DND-41 (cell line): Measurements from ENCODE around the gene ZBTB7B.

ENCODE experiments used
- ATAC-seq: fragments of 200-7000 bp; cut with Tn5 transposase; 3 replicates; pipeline ENCODE4 v1.9.1; 2021; ENCODE audit warnings: low read depth; ENCODE audit not compliant: insufficient read depth
- DNase-seq: peaks from one replicate; pipeline ENCODE4 v3.0.0-alpha.2; 2020
- H2AFZ ChIP-seq: 2 replicates; pipeline ENCODE4 v1.6.0; 2012; ENCODE audit warnings: low read depth, low read length
- H3K27ac ChIP-seq: 2 replicates; pipeline ENCODE4 v1.5.1; 2012; ENCODE audit warnings: low read length, inconsistent platforms
- H3K27me3 ChIP-seq: fragments of 200-600 bp; sonication (generic); 2 replicates; pipeline ENCODE4 v1.6.0; 2012; ENCODE audit warnings: low read length, mild to moderate bottlenecking, inconsistent platforms; ENCODE audit not compliant: insufficient read depth, poor library complexity
- H3K36me3 ChIP-seq: 2 replicates; pipeline ENCODE4 v1.5.1; 2012; ENCODE audit warnings: low read length, inconsistent platforms; ENCODE audit not compliant: insufficient read depth
- H3K4me1 ChIP-seq: 2 replicates; pipeline ENCODE4 v1.5.1; 2012; ENCODE audit warnings: mild to moderate bottlenecking, low read length; ENCODE audit not compliant: insufficient read depth
- H3K4me2 ChIP-seq: 2 replicates; pipeline ENCODE4 v1.6.0; 2012; ENCODE audit warnings: mild to moderate bottlenecking, moderate library complexity, low read length, inconsistent platforms; ENCODE audit not compliant: insufficient read depth
- H3K4me3 ChIP-seq, 2 experiments: fragments of 200-600 bp in 1 of 2; shearing (Covaris generic) in 1 of 2; 2 replicates each; pipeline ENCODE4 v1.5.1; 2012 to 2016; ENCODE audit warnings: inconsistent platforms in 2 of 2, low read length in 2 of 2, mild to moderate bottlenecking in 2 of 2, low read depth in 1 of 2, moderate library complexity in 1 of 2
- H3K79me2 ChIP-seq: 2 replicates; pipeline ENCODE4 v1.6.0; 2012; ENCODE audit warnings: low read length, inconsistent platforms; ENCODE audit not compliant: insufficient read depth
- H3K9ac ChIP-seq: 2 replicates; pipeline ENCODE4 v1.6.0; 2012; ENCODE audit warnings: low read depth, mild to moderate bottlenecking, inconsistent platforms, low read length, moderate library complexity
- H3K9me3 ChIP-seq: 2 replicates; pipeline ENCODE4 v1.5.1; 2012; ENCODE audit warnings: low read length, moderate library complexity, mild to moderate bottlenecking, inconsistent platforms; ENCODE audit not compliant: insufficient read depth, severe bottlenecking
- H4K20me1 ChIP-seq: 2 replicates; pipeline ENCODE4 v1.6.0; 2012; ENCODE audit warnings: low read length; ENCODE audit not compliant: insufficient read depth
- EZH2 ChIP-seq: IDR thresholded peaks from 3 replicates; pipeline ENCODE4 v1.6.1; 2012; ENCODE audit warnings: borderline replicate concordance, low read depth, mild to moderate bottlenecking, moderate library complexity, low read length, inconsistent platforms; ENCODE audit not compliant: severe bottlenecking
- TF ChIP-seq, protein P1 (sequence below): IDR thresholded peaks from 2 replicates; pipeline ENCODE4 v1.5.1; 2012; ENCODE audit warnings: borderline replicate concordance, low read length, moderate library complexity, mild to moderate bottlenecking; ENCODE audit not compliant: poor library complexity, severe bottlenecking; ENCODE audit errors: extremely low read depth

ZBTB7B gene

DNA sequence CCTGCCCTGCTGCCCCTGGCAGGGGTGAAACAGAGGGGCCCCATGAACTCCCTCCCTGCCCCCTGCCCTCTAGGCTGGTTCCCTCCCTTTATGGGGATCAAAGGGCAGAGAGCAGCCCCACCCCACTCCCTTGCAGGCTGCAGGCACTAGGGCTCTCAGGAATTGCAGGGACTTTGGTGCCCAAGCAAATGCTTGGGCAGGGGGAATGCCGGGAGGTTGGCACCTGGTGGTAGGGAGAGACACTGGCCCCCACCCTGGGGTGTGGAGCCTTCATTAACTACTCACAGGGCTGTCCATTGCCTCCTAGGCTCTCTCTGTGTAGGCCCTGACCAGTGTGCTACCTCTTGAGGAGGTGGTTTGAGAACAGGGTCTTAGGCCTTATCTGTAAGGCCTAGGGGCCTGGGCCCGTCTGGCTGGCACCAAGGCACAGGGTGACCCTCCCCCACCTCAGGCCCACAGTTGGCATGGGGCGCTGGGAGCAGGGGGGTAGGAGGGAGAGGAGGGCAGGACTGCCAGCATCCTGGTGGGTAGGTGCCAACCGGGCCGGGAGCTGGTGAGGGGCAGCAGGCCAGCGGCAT lies 4.7 kb downstream of the ZBTB7B start:
- peaks cover 7% of the 10 kb centered on the region; the same call in 1 of the 2 replicates for H3K4me1 ChIP-seq

DNA sequence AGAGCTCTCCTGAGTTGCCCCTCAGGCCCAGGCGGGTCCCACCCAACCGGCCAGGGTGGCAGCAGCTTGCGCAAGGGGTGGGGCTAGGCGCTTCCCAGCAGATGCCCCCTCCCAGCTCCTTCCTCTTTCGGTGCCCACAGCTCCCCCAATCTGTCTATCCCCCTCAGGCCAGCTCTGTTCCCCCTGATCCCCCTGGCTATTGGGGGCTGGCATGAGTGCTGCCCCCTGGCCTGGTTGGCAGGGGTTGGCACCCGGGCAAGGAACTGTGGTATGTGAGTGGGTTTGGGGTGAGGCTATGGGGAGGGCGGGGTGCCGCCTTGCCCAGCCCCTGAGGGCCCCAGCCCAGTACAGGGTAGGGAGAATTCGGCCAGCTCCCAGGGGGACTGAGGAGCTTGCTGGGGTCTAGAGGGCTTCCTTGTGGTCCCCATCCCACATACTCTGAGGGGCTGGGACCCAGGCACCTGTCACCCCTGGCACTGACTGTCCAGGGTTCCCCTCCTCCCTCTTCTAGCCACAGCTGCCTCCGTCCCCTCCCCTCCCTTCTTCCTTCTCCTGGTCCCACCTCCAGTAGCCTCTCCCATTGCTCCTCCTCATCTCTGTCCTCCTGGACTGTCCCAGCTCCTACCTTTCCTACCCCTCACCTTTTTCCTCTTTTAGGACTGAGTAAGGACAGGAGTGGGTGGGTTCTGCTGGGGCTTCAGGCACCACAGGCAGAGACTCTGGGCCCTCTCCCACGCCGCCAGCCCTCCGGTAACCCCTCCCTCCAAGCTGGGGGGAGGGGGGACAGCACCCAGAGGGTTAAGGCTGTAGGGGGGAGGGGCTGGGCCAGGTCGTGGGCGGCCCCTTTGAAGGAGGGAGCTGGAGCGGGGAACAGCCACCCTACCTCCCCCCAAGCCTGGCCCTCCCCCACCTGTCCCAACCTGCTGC lies 5.7 kb downstream of the ZBTB7B start:
- TF ChIP-seq EZH2 = no peak
- TF ChIP-seq, protein P1, sequence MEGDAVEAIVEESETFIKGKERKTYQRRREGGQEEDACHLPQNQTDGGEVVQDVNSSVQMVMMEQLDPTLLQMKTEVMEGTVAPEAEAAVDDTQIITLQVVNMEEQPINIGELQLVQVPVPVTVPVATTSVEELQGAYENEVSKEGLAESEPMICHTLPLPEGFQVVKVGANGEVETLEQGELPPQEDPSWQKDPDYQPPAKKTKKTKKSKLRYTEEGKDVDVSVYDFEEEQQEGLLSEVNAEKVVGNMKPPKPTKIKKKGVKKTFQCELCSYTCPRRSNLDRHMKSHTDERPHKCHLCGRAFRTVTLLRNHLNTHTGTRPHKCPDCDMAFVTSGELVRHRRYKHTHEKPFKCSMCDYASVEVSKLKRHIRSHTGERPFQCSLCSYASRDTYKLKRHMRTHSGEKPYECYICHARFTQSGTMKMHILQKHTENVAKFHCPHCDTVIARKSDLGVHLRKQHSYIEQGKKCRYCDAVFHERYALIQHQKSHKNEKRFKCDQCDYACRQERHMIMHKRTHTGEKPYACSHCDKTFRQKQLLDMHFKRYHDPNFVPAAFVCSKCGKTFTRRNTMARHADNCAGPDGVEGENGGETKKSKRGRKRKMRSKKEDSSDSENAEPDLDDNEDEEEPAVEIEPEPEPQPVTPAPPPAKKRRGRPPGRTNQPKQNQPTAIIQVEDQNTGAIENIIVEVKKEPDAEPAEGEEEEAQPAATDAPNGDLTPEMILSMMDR = no peak
- no peaks in the 10 kb centered on the region for H3K36me3 ChIP-seq
- no peak overlapping the region for H3K9ac ChIP-seq
- H4K20me1 ChIP-seq = peaks cover 63% of the 10 kb centered on the region
- no peaks in the 10 kb centered on the region for H3K79me2 ChIP-seq
- peaks cover 7% of the 10 kb centered on the region for H3K27me3 ChIP-seq
- ATAC-seq = no peak
- H3K9me3 ChIP-seq = no peaks in the 10 kb centered on the region
- H3K4me3 ChIP-seq = no peak overlapping the region
- no peak overlapping the region for H3K27ac ChIP-seq
- no peak overlapping the region for H3K4me2 ChIP-seq
- no peak overlapping the region for H2AFZ ChIP-seq
- no peak for DNase-seq
- peaks cover 7% of the 10 kb centered on the region; the same call in 1 of the 2 replicates for H3K4me1 ChIP-seq

More for the DNA sequence above, 4.7 kb downstream of the ZBTB7B start:
- Histone ChIP-seq H3K9ac (no peak overlapping the region), H3K27me3 (peaks cover 11% of the 10 kb centered on the region), H3K79me2 (no peaks in the 10 kb centered on the region), H2AFZ (no peak overlapping the region), H3K36me3 (no peaks in the 10 kb centered on the region), H3K9me3 (no peaks in the 10 kb centered on the region), H4K20me1 (peaks cover 58% of the 10 kb centered on the region), H3K4me3 (no peak overlapping the region), H3K4me2 (no peak overlapping the region), H3K27ac (no peak overlapping the region)
- DNase-seq (no peak), ATAC-seq (no peak)
- TF ChIP-seq EZH2 = no peak
- TF ChIP-seq, protein P1 = no peak

DNA sequence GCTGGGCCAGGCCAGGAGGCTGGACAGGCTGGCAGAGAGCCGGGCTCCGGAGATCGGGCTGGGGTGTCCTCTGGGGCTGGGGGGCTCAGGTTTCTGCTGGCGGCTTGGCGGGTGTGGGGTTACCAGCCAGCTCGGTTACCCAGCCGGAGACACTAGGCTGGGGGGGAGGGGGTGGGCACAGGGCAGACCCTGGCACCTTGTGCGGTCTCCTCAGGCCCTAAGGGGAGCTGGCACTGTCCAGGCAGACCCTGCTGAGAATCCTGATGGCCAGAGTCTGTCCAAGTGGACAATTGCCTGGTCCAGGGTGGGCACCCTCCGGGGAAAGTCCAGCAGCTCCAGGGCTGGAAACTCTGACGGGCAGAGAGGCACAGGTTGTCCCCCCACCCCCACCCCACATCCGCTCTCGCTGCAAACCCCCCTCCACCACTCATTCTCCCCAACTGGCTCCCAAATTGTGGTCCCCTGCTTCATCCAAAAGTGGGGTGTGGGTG lies 6.7 kb downstream of the ZBTB7B start:
- Histone ChIP-seq H3K27ac (no peak overlapping the region), H3K9ac (no peak overlapping the region), H3K4me3 (no peak overlapping the region), H2AFZ (no peak overlapping the region), H4K20me1 (peaks cover 59% of the 10 kb centered on the region), H3K9me3 (no peaks in the 10 kb centered on the region), H3K27me3 (peaks cover 3% of the 10 kb centered on the region), H3K36me3 (no peaks in the 10 kb centered on the region), H3K4me1 (peaks cover 7% of the 10 kb centered on the region; the same call in 1 of the 2 replicates), H3K4me2 (no peak overlapping the region), H3K79me2 (no peaks in the 10 kb centered on the region)
- TF ChIP-seq, protein P1 = no peak
- TF ChIP-seq EZH2 = no peak
- no peak for DNase-seq
- ATAC-seq = no peak
